GM18507 (cell line): ENCODE measurements around the gene HES3.

ENCODE experiments used
- DNase-seq: peaks from one replicate; pipeline ENCODE4 v3.0.0; 2011; ENCODE audit warnings: low read depth; ENCODE audit not compliant: insufficient read length; ENCODE audit errors: extremely low spot score
- FAIRE-seq: peaks from 2 replicates; lab custom pipeline; 2011; peaks lifted over from hg19 to GRCh38; lab: Jason Lieb, UNC

Gene HES3

DNA sequence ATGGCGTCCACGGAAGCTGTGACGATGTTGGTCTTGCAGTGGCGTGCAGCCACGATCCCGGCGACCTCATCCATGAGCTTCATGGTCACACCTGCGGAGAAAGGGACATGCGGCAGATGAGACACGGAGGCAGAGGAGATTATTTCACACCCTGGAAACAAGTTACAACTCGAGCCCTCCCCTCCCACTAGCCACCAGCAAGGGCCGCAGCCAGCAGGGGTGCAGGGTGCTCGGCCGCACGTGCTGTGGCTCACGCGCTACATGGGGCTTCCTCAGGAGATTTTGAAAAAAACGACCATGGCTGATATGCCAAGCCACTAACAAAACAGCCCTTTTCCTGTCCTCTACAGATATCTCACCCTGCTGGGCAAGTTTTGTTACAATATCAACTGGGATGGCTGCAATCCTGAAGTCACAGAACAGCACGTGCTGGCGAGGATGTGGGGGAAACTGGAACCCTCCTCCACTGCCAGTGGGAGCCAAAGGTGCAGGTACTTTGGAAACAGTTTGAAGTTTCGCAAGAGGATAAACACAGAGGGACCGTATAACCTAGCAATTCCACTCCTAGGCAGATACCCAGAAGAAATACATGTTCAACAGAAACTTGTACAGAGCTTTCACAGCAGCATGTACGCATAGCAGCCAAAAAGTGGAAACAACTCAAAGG is 51.0 kb downstream of the HES3 start:
- DNase-seq (no peak), FAIRE-seq (no peak)
